ENCODE results near the gene SNX9. TPM values are rescaled to one million over a fixed set of nuclear protein-coding genes. Genes with fewer than 3 reads are reported as not detected.
A peak's percentile ranks its signal among the peaks of the same experiment; 100 is the strongest.

SNX9 gene
- total RNA-seq, 1 donor from 2014 or later = 36.0 TPM

DNA sequence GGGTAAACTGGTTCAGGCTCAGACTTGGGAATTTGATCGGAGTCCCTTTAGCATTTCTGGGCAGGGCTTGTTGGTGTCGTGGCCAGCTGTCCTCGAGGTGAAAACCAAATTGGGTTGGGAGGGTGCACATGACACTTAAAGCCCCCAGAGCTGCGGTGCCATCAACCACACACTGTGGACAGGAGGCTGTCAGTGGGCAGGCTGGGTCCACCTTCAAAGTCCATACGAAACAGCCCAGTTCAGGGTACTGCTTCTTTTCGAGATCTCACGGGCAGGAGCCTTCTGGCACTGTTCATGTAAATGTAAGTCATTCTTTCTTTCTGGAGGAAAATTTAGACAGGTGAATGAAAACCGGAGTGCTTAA is 165.6 kb downstream of the SNX9 start:
- Histone ChIP-seq H3K4me2 (ENCODE audit: low read length) (peak overlapping the region; percentile 10), H3K27ac (ENCODE audit: low read depth, low read length) (no peak overlapping the region), H3K4me3 (ENCODE audit: insufficient read depth, low read depth, low read length) (no peak overlapping the region), H4K20me1 (ENCODE audit: insufficient read depth, low read length) (peaks cover 83% of the 10 kb centered on the region), H3K79me2 (ENCODE audit: insufficient read depth, low read length) (peaks cover 100% of the 10 kb centered on the region), H3K9ac (ENCODE audit: low read length) (peak overlapping the region; percentile 8), H3K4me1 (ENCODE audit: insufficient read depth, low read length) (peaks cover 52% of the 10 kb centered on the region), H3K9me3 (ENCODE audit: insufficient read depth, low read depth, low read length) (no peaks in the 10 kb centered on the region), H2AFZ (ENCODE audit: low read depth, low read length) (no peak overlapping the region), H3K36me3 (ENCODE audit: insufficient read depth, low read length) (no peaks in the 10 kb centered on the region), H3K27me3 (ENCODE audit: insufficient read depth, low read length) (no peaks in the 10 kb centered on the region)
- Mint-ChIP-seq H3K36me3 (ENCODE audit: low read depth, unreplicated experiment) (peaks cover 1% of the 10 kb centered on the region), H3K27me3 (ENCODE audit: low read depth, unreplicated experiment) (no peaks in the 10 kb centered on the region), H3K9me3 (ENCODE audit: unreplicated experiment) (no peaks in the 10 kb centered on the region), H3K27ac (ENCODE audit: unreplicated experiment) (no peak overlapping the region), H3K4me3 (ENCODE audit: unreplicated experiment) (no peak overlapping the region), H3K4me1 (ENCODE audit: low read depth, unreplicated experiment) (peaks cover 32% of the 10 kb centered on the region)
- FAIRE-seq = no peak
- TF ChIP-seq, protein P1, sequence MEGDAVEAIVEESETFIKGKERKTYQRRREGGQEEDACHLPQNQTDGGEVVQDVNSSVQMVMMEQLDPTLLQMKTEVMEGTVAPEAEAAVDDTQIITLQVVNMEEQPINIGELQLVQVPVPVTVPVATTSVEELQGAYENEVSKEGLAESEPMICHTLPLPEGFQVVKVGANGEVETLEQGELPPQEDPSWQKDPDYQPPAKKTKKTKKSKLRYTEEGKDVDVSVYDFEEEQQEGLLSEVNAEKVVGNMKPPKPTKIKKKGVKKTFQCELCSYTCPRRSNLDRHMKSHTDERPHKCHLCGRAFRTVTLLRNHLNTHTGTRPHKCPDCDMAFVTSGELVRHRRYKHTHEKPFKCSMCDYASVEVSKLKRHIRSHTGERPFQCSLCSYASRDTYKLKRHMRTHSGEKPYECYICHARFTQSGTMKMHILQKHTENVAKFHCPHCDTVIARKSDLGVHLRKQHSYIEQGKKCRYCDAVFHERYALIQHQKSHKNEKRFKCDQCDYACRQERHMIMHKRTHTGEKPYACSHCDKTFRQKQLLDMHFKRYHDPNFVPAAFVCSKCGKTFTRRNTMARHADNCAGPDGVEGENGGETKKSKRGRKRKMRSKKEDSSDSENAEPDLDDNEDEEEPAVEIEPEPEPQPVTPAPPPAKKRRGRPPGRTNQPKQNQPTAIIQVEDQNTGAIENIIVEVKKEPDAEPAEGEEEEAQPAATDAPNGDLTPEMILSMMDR (IDR thresholded peaks at IDR 0.05; ENCODE audit: insufficient read depth, low read depth, low read length) = no peak
- TF ChIP-seq EZH2 (IDR thresholded peaks at IDR 0.05; ENCODE audit: insufficient read depth, low read length) = no peak
- DNase-seq (ENCODE audit: low read depth) = no peak

DNA sequence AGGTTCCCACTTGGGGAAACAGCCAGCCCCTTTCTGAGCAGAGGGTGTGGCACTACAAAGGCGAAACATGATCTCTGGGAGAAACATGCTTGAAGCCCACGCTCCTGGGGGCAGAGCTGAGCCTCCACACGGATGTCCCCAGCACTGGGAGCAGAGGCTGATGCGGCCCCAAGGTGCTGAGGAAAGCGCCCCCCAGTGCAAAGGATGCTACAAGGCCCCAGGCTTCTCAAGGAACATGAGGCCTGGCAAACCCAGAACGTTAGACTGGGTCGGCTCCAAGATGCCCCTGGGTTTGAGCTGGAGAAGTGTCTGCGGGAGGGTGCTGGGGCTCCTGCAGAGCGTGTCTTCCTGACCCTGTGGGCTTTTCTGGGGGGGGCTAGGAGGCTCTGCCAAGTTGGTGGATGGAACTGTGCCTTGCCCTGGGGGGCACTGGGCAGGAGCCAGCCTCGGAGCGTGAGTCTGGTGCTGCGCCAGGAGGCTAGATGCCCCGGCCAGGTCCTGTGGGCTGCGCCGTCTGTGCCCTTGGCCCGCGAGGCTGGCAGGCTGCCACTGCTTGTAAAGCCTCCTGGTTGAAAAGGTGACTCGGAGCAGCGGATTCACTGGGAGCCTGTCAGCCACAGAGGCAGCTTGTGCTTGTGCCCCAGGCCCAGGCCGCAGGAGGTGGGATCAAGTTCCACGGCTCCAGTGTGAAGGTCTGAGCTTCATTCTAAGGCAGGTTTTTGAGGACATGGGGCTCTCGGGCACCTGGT is 166.7 kb downstream of the SNX9 start:
- peak overlapping the region; percentile 25 for H3K9ac ChIP-seq (ENCODE audit: low read length)
- H3K27me3 Mint-ChIP-seq (ENCODE audit: low read depth, unreplicated experiment) = no peaks in the 10 kb centered on the region
- no peaks in the 10 kb centered on the region for H3K9me3 ChIP-seq (ENCODE audit: insufficient read depth, low read depth, low read length)
- H3K36me3 ChIP-seq (ENCODE audit: insufficient read depth, low read length) = no peaks in the 10 kb centered on the region
- H3K4me1 Mint-ChIP-seq (ENCODE audit: low read depth, unreplicated experiment) = peaks cover 31% of the 10 kb centered on the region
- TF ChIP-seq EZH2 (IDR thresholded peaks at IDR 0.05; ENCODE audit: insufficient read depth, low read length) = no peak
- TF ChIP-seq, protein P1 (IDR thresholded peaks at IDR 0.05; ENCODE audit: insufficient read depth, low read depth, low read length) = no peak
- no peak overlapping the region for H3K4me3 Mint-ChIP-seq (ENCODE audit: unreplicated experiment)
- H3K79me2 ChIP-seq (ENCODE audit: insufficient read depth, low read length) = peaks cover 100% of the 10 kb centered on the region
- no peak overlapping the region for H2AFZ ChIP-seq (ENCODE audit: low read depth, low read length)
- DNase-seq (ENCODE audit: low read depth) (peak; percentile 62), FAIRE-seq (no peak)
- H3K9me3 Mint-ChIP-seq (ENCODE audit: unreplicated experiment) = no peaks in the 10 kb centered on the region
- H3K4me3 ChIP-seq (ENCODE audit: insufficient read depth, low read depth, low read length) = no peak overlapping the region
- H3K27ac ChIP-seq (ENCODE audit: low read depth, low read length) = peak overlapping the region; percentile 15
- H4K20me1 ChIP-seq (ENCODE audit: insufficient read depth, low read length) = peaks cover 83% of the 10 kb centered on the region
- H3K27me3 ChIP-seq (ENCODE audit: insufficient read depth, low read length) = no peaks in the 10 kb centered on the region
- peaks cover 48% of the 10 kb centered on the region for H3K4me1 ChIP-seq (ENCODE audit: insufficient read depth, low read length)
- peak overlapping the region; percentile 71 for H3K4me2 ChIP-seq (ENCODE audit: low read length)
- H3K27ac Mint-ChIP-seq (ENCODE audit: unreplicated experiment) = no peak overlapping the region
- H3K36me3 Mint-ChIP-seq (ENCODE audit: low read depth, unreplicated experiment) = peaks cover 1% of the 10 kb centered on the region
